Measurements from ENCODE around the gene NRXN3. TPM values are rescaled to one million over a fixed set of nuclear protein-coding genes. Genes with fewer than 3 reads are reported as not detected.

Gene NRXN3
- total and polyA plus RNA-seq, 2 donors (not counting 1 experiment from before 2014, with no cell fraction given) = 0.83 to 34.6 TPM

DNA sequence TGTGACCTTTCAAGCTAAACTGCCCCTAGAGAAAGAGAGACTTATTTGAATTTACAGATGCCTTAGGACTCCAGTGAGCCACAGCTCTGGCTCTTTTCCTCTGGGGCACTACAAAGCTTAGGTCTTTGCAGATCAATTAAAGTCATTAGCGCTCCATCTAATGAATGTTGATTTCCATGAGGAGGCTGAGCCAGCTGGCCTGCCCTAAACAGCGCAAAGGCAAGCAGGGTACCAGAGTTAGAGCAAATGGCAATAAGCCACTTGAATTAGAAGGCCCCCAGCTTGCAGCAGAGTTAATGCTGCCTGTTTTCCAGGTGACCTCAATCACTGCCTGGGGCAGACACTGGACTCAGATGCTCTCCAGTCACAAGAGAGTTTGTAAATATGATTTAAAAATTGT is 1345.8 kb downstream of the NRXN3 start:
- H3K4me1 ChIP-seq (ENCODE audit: control insufficient read depth, extremely low read depth, insufficient read depth, low read length) = peaks cover 9% of the 10 kb centered on the region
- no peak overlapping the region for H2AFZ ChIP-seq (ENCODE audit: low read length)
- DNase-seq (ENCODE audit: low read depth in 2 of 2) = no peak
- H3K4me2 ChIP-seq (ENCODE audit: extremely low read depth, insufficient read depth, low read length) = no peak overlapping the region
- no peaks in the 10 kb centered on the region for H3K27me3 ChIP-seq (ENCODE audit: control insufficient read depth, insufficient read depth, low read length)
- H3K79me2 ChIP-seq (ENCODE audit: control insufficient read depth, insufficient read depth, low read length) = no peaks in the 10 kb centered on the region
- H4K20me1 ChIP-seq (ENCODE audit: control insufficient read depth, extremely low read depth, insufficient read depth, low read length) = no peaks in the 10 kb centered on the region
- no peak for TF ChIP-seq EZH2 (IDR thresholded peaks at IDR 0.05; ENCODE audit: low read length, missing control alignments)
- TF ChIP-seq, protein P1, sequence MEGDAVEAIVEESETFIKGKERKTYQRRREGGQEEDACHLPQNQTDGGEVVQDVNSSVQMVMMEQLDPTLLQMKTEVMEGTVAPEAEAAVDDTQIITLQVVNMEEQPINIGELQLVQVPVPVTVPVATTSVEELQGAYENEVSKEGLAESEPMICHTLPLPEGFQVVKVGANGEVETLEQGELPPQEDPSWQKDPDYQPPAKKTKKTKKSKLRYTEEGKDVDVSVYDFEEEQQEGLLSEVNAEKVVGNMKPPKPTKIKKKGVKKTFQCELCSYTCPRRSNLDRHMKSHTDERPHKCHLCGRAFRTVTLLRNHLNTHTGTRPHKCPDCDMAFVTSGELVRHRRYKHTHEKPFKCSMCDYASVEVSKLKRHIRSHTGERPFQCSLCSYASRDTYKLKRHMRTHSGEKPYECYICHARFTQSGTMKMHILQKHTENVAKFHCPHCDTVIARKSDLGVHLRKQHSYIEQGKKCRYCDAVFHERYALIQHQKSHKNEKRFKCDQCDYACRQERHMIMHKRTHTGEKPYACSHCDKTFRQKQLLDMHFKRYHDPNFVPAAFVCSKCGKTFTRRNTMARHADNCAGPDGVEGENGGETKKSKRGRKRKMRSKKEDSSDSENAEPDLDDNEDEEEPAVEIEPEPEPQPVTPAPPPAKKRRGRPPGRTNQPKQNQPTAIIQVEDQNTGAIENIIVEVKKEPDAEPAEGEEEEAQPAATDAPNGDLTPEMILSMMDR (conservative IDR thresholded peaks at IDR 0.05 in 1 of 2, IDR thresholded peaks at IDR 0.05 in 1 of 2; ENCODE audit: low read depth in 1 of 2, low read length in 2 of 2) = no peak
- H3K9ac ChIP-seq (ENCODE audit: insufficient read depth, low read length) = no peak overlapping the region
- H3K4me3 ChIP-seq (replicated peaks in 1 of 4; ENCODE audit: control extremely low read depth in 1 of 4, insufficient read depth in 1 of 4, low read depth in 3 of 4, low read length in 4 of 4) = no peak overlapping the region
- H3K9me3 ChIP-seq (ENCODE audit: control insufficient read depth, insufficient read depth, low read depth, low read length) = no peaks in the 10 kb centered on the region
- no peak overlapping the region for H3K27ac ChIP-seq (ENCODE audit: insufficient read depth, low read length)
- H3K36me3 ChIP-seq (ENCODE audit: control insufficient read depth, insufficient read depth, low read length) = no peaks in the 10 kb centered on the region

- no peak overlapping the region for H3K27ac ChIP-seq (ENCODE audit: insufficient read depth, low read length)
- DNase-seq (ENCODE audit: low read depth in 2 of 2) = no peak
- no peak for TF ChIP-seq EZH2 (IDR thresholded peaks at IDR 0.05; ENCODE audit: low read length, missing control alignments)
- TF ChIP-seq, protein P1 (conservative IDR thresholded peaks at IDR 0.05 in 1 of 2, IDR thresholded peaks at IDR 0.05 in 1 of 2; ENCODE audit: low read depth in 1 of 2, low read length in 2 of 2) = no peak
- H2AFZ ChIP-seq (ENCODE audit: low read length) = no peak overlapping the region
- no peaks in the 10 kb centered on the region for H3K79me2 ChIP-seq (ENCODE audit: control insufficient read depth, insufficient read depth, low read length)
- no peak overlapping the region for H3K4me3 ChIP-seq (replicated peaks in 1 of 4; ENCODE audit: control extremely low read depth in 1 of 4, insufficient read depth in 1 of 4, low read depth in 3 of 4, low read length in 4 of 4)
- no peaks in the 10 kb centered on the region for H3K27me3 ChIP-seq (ENCODE audit: control insufficient read depth, insufficient read depth, low read length)
- H4K20me1 ChIP-seq (ENCODE audit: control insufficient read depth, extremely low read depth, insufficient read depth, low read length) = no peaks in the 10 kb centered on the region
- no peaks in the 10 kb centered on the region for H3K36me3 ChIP-seq (ENCODE audit: control insufficient read depth, insufficient read depth, low read length)
- no peaks in the 10 kb centered on the region for H3K4me1 ChIP-seq (ENCODE audit: control insufficient read depth, extremely low read depth, insufficient read depth, low read length)
- no peaks in the 10 kb centered on the region for H3K9me3 ChIP-seq (ENCODE audit: control insufficient read depth, insufficient read depth, low read depth, low read length)
- H3K4me2 ChIP-seq (ENCODE audit: extremely low read depth, insufficient read depth, low read length) = no peak overlapping the region
- H3K9ac ChIP-seq (ENCODE audit: insufficient read depth, low read length) = no peak overlapping the region
These were observed 1355.2 kb downstream of the NRXN3 start for GRCh38 chr14:79525416-79525815.

- H3K27me3 ChIP-seq (ENCODE audit: control insufficient read depth, insufficient read depth, low read length) = no peaks in the 10 kb centered on the region
- no peaks in the 10 kb centered on the region for H3K4me1 ChIP-seq (ENCODE audit: control insufficient read depth, extremely low read depth, insufficient read depth, low read length)
- H3K4me3 ChIP-seq (replicated peaks in 1 of 4; ENCODE audit: control extremely low read depth in 1 of 4, insufficient read depth in 1 of 4, low read depth in 3 of 4, low read length in 4 of 4) = no peak overlapping the region
- no peaks in the 10 kb centered on the region for H3K9me3 ChIP-seq (ENCODE audit: control insufficient read depth, insufficient read depth, low read depth, low read length)
- H3K4me2 ChIP-seq (ENCODE audit: extremely low read depth, insufficient read depth, low read length) = no peak overlapping the region
- H4K20me1 ChIP-seq (ENCODE audit: control insufficient read depth, extremely low read depth, insufficient read depth, low read length) = no peaks in the 10 kb centered on the region
- no peak overlapping the region for H2AFZ ChIP-seq (ENCODE audit: low read length)
- DNase-seq (ENCODE audit: low read depth in 2 of 2) = no peak
- H3K9ac ChIP-seq (ENCODE audit: insufficient read depth, low read length) = no peak overlapping the region
- H3K36me3 ChIP-seq (ENCODE audit: control insufficient read depth, insufficient read depth, low read length) = no peaks in the 10 kb centered on the region
- no peak for TF ChIP-seq EZH2 (IDR thresholded peaks at IDR 0.05; ENCODE audit: low read length, missing control alignments)
- TF ChIP-seq, protein P1 (conservative IDR thresholded peaks at IDR 0.05 in 1 of 2, IDR thresholded peaks at IDR 0.05 in 1 of 2; ENCODE audit: low read depth in 1 of 2, low read length in 2 of 2) = no peak
- H3K27ac ChIP-seq (ENCODE audit: insufficient read depth, low read length) = no peak overlapping the region
- no peaks in the 10 kb centered on the region for H3K79me2 ChIP-seq (ENCODE audit: control insufficient read depth, insufficient read depth, low read length)
These were observed 1358.7 kb downstream of the NRXN3 start for GRCh38 chr14:79528828-79529416.

Measured in fibroblast of lung (primary cell).